Eye (tissue), 1 donor: Measurements from ENCODE around the gene GLOD4.

ENCODE experiments used
- DNase-seq: peaks from one replicate; pipeline ENCODE4 v3.0.0-alpha.2; 2015

GLOD4 gene

DNA sequence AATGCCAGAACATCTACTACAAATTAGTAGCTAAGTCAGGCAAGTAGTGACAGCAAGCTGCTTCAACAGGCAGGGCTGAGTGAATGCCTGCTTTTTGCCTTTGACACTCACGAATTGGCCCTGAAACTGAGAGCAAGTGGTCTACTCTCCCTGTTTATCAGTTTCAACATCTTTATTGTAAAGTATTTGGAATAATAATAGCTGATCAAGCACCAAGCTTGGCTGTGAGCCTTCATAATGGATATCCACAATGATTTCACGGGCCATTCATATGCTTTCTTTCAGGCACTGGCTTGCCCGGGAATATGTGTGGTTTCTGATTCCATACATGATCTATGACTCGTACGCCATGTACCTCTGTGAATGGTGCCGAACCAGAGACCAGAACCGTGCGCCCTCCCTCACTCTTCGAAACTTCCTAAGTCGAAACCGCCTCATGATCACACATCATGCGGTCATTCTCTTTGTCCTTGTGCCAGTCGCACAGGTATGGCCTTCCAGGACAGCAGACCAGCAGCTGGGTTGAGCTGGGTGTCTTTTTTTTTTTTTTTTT is 44.4 kb downstream of the GLOD4 start:
- no peak for DNase-seq

DNA sequence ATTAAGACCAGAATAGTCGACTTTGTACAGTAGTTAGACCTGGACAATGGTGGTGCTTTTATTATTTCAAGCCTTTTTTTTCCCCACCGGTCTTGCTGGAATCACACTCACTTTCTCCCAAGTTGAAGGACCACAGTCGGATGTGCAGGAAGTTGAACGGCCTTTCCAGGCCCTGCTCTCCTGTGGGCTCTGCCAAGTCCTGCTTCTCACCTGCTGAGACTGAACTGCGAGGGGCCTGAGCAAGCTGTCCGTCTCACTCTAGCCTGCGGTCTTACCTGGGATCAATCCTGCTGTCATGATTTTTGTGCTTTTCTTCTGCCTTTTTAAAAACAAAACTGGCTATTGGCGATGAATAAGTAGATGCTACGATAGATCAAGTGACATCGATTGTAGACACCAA is 48.3 kb downstream of the GLOD4 start:
- no peak for DNase-seq

DNA sequence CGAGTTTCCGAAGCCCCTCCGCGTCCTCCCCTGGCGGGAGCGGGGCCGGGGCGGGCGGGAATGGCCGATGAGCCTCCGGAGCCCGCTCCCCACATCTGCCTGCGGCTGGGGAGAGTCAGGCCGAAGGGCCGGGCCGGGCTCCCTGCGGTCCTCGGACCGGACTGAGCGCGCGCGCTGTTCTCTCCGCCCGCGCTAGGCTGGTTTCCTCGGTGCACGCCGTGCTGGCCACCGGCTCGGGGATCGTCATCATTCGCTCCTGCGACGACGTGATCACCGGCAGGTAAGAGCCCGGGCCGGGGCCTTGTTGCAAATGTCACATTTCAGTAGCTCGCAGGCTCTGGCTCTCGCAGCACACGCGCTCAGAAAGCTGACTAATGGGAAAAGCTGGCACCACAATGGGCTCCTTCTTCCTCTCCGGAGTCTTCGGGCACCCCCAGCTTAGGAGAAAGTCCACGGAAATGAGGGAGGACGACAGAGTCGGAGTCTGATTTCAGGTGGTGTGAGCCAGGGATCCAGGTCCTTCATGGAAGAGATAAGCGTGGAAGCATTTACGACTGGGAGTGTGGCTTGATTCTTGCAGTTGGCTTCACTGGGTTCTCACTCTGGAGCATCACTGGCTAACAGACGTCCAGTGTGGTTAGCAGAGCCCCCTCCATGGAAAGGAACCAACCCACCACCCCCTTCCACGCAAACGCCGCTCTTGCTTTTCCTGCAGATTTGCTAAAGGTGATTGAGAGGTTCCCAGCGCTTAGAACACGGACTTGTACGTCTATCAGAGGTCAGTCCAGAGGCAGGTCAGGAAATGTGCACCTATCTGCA is 49.0 kb downstream of the GLOD4 start:
- peak; percentile 74 for DNase-seq

DNA sequence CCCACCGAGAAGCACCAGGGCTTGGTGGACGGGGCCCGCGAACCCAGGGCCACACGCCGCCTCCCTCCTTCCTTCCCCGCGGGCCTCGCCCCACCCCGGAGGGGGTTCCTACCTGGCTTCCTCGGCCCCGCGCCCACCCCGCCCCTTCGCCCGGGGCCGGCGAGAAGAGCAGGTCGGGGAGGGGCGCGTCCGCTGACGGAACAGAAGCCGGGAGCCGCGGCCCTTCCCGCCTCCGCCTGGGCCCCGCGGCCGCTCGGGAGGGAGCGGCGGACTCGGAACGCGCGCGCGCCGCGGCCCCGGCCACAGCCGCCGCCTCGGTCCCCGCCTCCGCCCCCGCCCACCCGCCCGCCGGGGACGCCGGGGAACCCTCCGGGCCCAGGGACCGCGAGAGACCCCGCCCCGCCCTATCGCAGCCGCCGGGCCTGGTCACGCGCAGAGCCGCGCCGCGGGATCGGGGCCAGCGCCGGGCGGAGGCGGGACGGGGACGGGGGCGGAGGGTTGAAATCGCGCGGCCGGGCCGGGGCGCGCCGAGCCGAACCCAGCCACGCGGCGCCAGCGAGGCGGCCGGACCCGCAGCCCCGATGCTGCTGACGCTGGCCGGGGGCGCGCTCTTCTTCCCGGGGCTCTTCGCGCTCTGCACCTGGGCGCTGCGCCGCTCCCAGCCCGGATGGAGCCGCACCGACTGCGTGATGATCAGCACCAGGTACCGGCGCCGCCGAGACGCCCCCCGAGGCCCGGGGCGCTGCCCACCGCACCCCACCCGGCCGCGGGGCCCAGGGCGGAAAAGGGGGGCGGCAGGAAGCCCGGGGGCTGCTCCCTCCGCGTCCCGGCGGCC is 49.8 kb downstream of the GLOD4 start, which contains the start of gene TLCD3A:
Gene TLCD3A, plus strand, starts transcription at position 530 of the 835 bp plus-strand sequence. Its CDS starts 52 bp downstream, at position 582.
- DNase-seq = peak; percentile 74

DNA sequence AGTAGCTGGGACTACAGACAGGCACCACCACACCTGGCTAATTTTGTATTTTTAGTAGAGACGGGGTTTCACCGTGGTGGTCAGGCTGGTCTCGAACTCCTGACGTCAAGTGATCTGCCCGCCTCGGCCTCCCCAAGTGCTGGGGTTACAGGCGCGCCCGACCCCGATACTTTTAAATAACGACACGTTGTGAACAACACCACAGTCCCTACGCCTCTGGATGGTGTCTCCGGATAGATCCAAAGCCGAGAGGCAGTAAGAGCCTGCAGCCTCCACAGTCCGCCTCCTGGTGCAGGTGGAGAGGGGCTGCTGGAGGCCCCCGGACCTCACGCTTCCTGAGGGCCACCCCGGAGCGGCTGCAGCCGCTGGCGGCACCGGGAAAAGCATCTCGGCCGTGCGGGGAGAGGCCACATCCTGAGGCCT is 50.4 kb downstream of the GLOD4 start:
- DNase-seq = no peak

DNA sequence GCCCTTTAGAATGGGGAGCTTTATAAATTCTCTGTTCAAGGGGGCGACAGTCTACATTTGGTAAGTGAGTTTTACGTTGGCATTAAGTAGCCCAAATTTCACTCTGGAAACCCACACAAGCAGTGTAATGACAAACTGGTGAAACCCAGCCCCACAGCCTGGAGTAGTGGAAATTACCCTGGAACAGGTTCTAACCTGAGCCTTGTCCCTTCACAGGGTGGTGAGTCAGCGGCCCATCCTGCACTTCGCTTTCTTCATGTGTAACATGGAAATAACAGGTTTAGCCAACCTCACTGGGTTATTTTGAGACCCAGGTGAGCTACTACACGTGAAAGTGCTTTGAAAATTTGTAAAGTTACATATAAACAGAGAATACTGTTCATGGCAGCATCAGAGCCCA is 53.2 kb downstream of the GLOD4 start:
- DNase-seq = no peak

DNA sequence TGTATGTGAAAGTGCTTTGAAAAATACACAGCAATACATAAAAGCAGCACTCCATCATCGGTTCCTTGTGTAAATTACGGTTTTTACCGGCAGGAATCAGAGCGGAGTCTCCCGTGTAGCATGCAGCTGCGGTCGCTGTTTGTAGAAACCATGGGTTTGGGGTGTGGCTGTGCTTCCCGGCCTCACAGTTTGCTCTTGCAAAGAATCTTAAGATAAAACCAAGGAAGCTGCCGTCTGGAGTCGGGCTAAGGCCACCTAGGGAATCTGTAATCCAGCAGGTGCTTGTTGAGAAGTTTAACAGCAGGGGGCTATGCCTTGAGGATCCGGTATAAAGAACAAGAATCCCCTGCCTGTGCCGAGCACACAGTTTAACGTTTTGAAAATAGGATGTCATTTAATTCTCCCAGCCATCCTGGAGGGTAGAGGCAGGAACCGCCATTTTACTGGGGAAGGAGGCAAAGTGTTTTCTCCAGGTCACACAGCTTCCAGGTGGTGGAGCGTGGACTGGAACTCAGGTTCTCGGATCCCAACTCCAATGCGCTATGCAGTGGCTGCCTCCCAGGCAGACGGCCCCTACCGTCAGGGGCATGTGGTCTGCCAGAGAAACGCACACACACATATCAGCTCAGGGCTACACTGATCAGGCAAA is 55.7 kb downstream of the GLOD4 start:
- DNase-seq = no peak

DNA sequence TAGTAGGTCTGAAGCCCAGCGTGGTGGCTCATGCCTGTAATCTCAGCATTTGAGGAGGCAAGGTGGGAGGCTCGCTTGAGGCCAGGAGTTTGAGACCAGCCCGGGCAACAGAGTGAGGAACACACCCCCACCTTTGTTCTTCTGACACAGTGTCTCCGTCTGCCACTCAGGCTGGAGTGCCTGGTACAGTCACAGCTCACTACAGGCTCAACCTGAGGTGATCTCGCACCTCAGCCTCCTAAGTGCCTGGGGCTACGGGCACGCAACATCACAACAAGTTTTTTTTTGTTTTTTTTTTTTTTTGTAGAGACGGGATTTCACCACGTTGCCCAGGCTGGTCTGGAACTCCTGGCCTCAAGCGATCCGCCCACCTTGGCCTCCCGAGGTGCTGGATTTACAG is 56.3 kb downstream of the GLOD4 start:
- no peak for DNase-seq

DNA sequence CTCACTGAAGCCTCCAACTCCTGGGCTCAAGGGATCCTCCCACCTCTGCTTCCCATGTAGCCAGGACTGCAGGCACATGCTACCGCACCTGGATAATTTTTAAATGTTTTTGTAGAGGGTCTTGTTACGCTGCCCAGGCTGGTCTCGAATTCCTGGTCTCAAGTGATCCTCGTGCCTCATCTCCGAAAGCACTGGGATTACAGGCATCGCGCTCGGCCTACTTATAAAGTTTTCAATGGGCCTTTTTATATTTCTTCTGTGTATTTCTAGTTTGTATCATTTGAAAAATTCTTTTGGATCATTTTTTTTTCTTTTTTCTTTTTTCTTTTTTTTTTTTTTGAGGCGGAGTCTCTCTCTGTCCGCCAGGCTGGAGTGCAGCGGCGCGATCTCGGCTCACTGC is 57.0 kb downstream of the GLOD4 start:
- no peak for DNase-seq

DNA sequence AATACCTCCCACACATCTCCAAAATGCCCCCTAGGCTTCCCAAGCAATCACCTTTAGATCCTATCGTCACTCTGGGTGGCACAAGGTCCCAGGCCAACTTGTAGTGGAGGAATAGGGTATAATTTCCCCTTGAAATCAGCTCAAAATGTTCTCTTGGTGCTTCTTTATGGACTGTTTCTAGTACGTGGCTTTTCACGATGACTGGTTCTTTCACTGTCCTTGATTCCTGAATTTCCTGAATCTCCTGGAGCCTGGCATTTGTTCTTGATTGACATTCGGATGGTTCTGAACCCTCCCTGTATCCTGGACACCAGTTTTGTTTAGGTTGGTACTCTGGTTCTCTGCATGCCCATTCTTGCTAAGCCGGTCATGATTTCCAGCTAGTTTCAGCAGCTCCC is 60.5 kb downstream of the GLOD4 start:
- no peak for DNase-seq

DNA sequence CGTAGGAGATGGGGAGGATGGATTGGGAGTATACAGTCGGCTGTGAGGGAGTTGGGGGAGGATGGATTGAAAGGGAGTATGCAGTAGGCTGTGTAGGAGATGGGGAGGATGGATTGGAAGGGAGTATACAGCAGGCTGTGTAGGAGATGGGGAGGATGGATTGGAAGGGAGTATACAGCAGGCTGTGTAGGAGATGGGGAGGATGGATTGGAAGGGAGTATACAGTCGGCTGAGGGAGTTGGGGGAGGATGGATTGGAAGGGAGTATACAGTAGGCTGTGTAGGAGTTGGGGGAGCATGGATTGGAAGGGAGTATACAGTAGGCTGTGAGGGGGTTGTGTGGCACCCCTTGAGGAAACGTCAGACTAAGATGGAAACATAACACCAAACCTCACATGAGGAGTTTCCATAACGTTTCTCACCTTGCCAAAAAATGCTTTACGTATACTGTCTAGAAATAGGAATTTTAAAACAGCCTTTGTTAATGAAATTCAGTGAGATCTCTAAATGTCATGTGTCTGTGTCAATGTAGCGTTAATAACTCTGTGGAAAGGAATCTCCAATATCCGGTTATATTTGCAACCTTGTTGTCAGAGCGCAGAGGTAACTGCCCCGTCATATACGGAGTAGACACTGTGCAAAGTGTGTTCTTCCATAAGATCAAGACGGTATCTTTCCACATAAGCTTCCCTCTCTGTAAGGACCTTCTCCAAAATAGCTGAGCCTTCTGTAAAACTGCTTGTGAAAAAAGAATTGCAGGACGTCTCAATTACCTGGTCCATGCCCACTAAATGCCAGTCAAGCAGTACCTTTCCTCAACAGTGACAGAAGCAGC is 61.2 kb downstream of the GLOD4 start:
- no peak for DNase-seq

DNA sequence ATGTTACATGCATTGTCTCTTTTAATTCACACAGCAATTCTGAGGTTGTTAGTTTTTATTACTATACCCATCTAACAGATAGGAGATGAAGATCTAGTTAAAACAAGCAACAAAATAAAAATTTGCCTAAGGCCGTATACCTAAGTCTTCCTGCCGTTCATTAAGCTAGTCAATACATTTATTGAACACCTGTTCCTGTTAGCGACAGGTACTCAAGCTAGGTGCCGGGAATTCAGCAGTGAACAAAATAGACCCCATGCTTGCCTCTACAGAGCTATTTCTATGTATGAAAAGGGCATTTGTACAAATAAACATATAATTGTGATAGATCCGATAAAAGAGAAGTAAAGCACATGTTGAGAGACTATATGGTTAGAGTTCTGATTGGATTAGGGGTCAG is 64.0 kb downstream of the GLOD4 start:
- no peak for DNase-seq
